BLaER1 (cell line): ENCODE measurements around the gene DCTD.

Experiments used
- H3K27ac ChIP-seq: shearing (Covaris generic); formaldehyde crosslinking; 2 replicates; pipeline ENCODE4 v1.8.1; 2022
- H3K27me3 ChIP-seq: shearing (Covaris generic); formaldehyde crosslinking; 2 replicates; pipeline ENCODE4 v1.8.1; 2022
- H3K36me3 ChIP-seq: shearing (Covaris generic); formaldehyde crosslinking; 2 replicates; pipeline ENCODE4 v1.8.1; 2022
- H3K4me1 ChIP-seq: shearing (Covaris generic); formaldehyde crosslinking; 2 replicates; pipeline ENCODE4 v1.8.1; 2022
- H3K4me2 ChIP-seq: shearing (Covaris generic); formaldehyde crosslinking; 2 replicates; pipeline ENCODE4 v1.8.1; 2022
- H3K4me3 ChIP-seq: shearing (Covaris generic); formaldehyde crosslinking; 2 replicates; pipeline ENCODE4 v1.8.1; 2022
- H3K9ac ChIP-seq: shearing (Covaris generic); formaldehyde crosslinking; 2 replicates; pipeline ENCODE4 v1.8.1; 2022
- H3K9me3 ChIP-seq: shearing (Covaris generic); formaldehyde crosslinking; 2 replicates; pipeline ENCODE4 v1.8.1; 2022
- H4K20me1 ChIP-seq: shearing (Covaris generic); formaldehyde crosslinking; 2 replicates; pipeline ENCODE4 v1.8.1; 2022
- Cebpa-rat ChIP-seq: shearing (Covaris generic); IDR thresholded peaks from 2 replicates; pipeline ENCODE4 v1.8.1; 2022

Gene DCTD

GRCh38 chr4:182875453-182876405, 41.5 kb downstream of the DCTD start:
- peaks cover 30% of the 10 kb centered on the region for H3K4me1 ChIP-seq
- peak overlapping the region; percentile 78 for H3K4me2 ChIP-seq
- TF ChIP-seq Cebpa-rat, result no peak
- no peaks in the 10 kb centered on the region for H3K27me3 ChIP-seq
- H3K27ac ChIP-seq, result no peak overlapping the region
- H3K36me3 ChIP-seq, result peaks cover 5% of the 10 kb centered on the region; the same call in 1 of the 2 replicates
- H3K9ac ChIP-seq, result no peak overlapping the region
- no peak overlapping the region for H3K4me3 ChIP-seq
- no peaks in the 10 kb centered on the region for H4K20me1 ChIP-seq
- no peaks in the 10 kb centered on the region for H3K9me3 ChIP-seq

- H3K27me3 ChIP-seq, result no peaks in the 10 kb centered on the region
- H3K36me3 ChIP-seq, result no peaks in the 10 kb centered on the region
- H3K27ac ChIP-seq, result no peak overlapping the region
- TF ChIP-seq Cebpa-rat, result no peak
- H4K20me1 ChIP-seq, result no peaks in the 10 kb centered on the region
- peaks cover 30% of the 10 kb centered on the region for H3K4me1 ChIP-seq
- peak overlapping the region; percentile 78 for H3K4me2 ChIP-seq
- H3K4me3 ChIP-seq, result no peak overlapping the region
- H3K9ac ChIP-seq, result no peak overlapping the region
- H3K9me3 ChIP-seq, result no peaks in the 10 kb centered on the region
These were observed 42.3 kb downstream of the DCTD start for GRCh38 chr4:182874797-182875345.

- H3K9me3 ChIP-seq, result no peaks in the 10 kb centered on the region
- no peak for TF ChIP-seq Cebpa-rat
- H3K27ac ChIP-seq, result no peak overlapping the region; the same call in 1 of the 2 replicates
- no peaks in the 10 kb centered on the region for H4K20me1 ChIP-seq
- H3K4me3 ChIP-seq, result 0 out of 2 replicates have a peak overlapping the region, but pooled peaks have one; percentile 8
- H3K9ac ChIP-seq, result no peak overlapping the region; the same call in 1 of the 2 replicates
- H3K4me1 ChIP-seq, result peaks cover 30% of the 10 kb centered on the region
- H3K27me3 ChIP-seq, result no peaks in the 10 kb centered on the region
- H3K4me2 ChIP-seq, result peak overlapping the region; percentile 78
- no peaks in the 10 kb centered on the region for H3K36me3 ChIP-seq
These were observed 42.9 kb downstream of the DCTD start for GRCh38 chr4:182874304-182874751.

- H3K9me3 ChIP-seq, result no peaks in the 10 kb centered on the region
- no peak overlapping the region; the same call in 1 of the 2 replicates for H3K27ac ChIP-seq
- peak overlapping the region; percentile 78 for H3K4me2 ChIP-seq
- no peaks in the 10 kb centered on the region for H4K20me1 ChIP-seq
- H3K4me3 ChIP-seq, result 0 out of 2 replicates have a peak overlapping the region, but pooled peaks have one; percentile 8
- no peaks in the 10 kb centered on the region for H3K27me3 ChIP-seq
- no peak overlapping the region; the same call in 1 of the 2 replicates for H3K9ac ChIP-seq
- no peaks in the 10 kb centered on the region for H3K36me3 ChIP-seq
- TF ChIP-seq Cebpa-rat, result no peak
- peaks cover 30% of the 10 kb centered on the region for H3K4me1 ChIP-seq
These were observed 43.5 kb downstream of the DCTD start for GRCh38 chr4:182873726-182874125.

- no peak overlapping the region for H3K9ac ChIP-seq
- no peaks in the 10 kb centered on the region for H3K9me3 ChIP-seq
- H3K27ac ChIP-seq, result no peak overlapping the region
- H3K4me1 ChIP-seq, result peaks cover 30% of the 10 kb centered on the region
- no peaks in the 10 kb centered on the region for H3K36me3 ChIP-seq
- peak overlapping the region; percentile 78 for H3K4me2 ChIP-seq
- H4K20me1 ChIP-seq, result no peaks in the 10 kb centered on the region
- H3K27me3 ChIP-seq, result no peaks in the 10 kb centered on the region
- no peak overlapping the region for H3K4me3 ChIP-seq
- TF ChIP-seq Cebpa-rat, result no peak
These were observed 43.9 kb downstream of the DCTD start for GRCh38 chr4:182873289-182873688.

GRCh38 chr4:182872886-182873285, 44.3 kb downstream of the DCTD start:
- no peak overlapping the region for H3K27ac ChIP-seq
- H3K27me3 ChIP-seq, result no peaks in the 10 kb centered on the region
- no peaks in the 10 kb centered on the region for H3K9me3 ChIP-seq
- no peak overlapping the region for H3K4me2 ChIP-seq
- H3K4me1 ChIP-seq, result peaks cover 30% of the 10 kb centered on the region
- TF ChIP-seq Cebpa-rat, result no peak
- H3K9ac ChIP-seq, result no peak overlapping the region
- no peaks in the 10 kb centered on the region for H4K20me1 ChIP-seq
- no peak overlapping the region for H3K4me3 ChIP-seq
- H3K36me3 ChIP-seq, result no peaks in the 10 kb centered on the region

GRCh38 chr4:182871616-182872015, 45.6 kb downstream of the DCTD start:
- Histone ChIP-seq H3K4me3 (no peak overlapping the region), H3K36me3 (no peaks in the 10 kb centered on the region), H3K9ac (no peak overlapping the region), H3K9me3 (no peaks in the 10 kb centered on the region), H3K27me3 (no peaks in the 10 kb centered on the region), H3K4me1 (peaks cover 36% of the 10 kb centered on the region), H3K27ac (no peak overlapping the region), H4K20me1 (no peaks in the 10 kb centered on the region), H3K4me2 (no peak overlapping the region)
- no peak for TF ChIP-seq Cebpa-rat

- no peak overlapping the region for H3K4me3 ChIP-seq
- peaks cover 44% of the 10 kb centered on the region for H3K4me1 ChIP-seq
- no peak overlapping the region for H3K9ac ChIP-seq
- H3K4me2 ChIP-seq, result no peak overlapping the region
- no peak overlapping the region for H3K27ac ChIP-seq
- H3K36me3 ChIP-seq, result no peaks in the 10 kb centered on the region
- no peaks in the 10 kb centered on the region for H3K9me3 ChIP-seq
- no peaks in the 10 kb centered on the region for H4K20me1 ChIP-seq
- TF ChIP-seq Cebpa-rat, result no peak
- H3K27me3 ChIP-seq, result no peaks in the 10 kb centered on the region
These were observed 47.5 kb downstream of the DCTD start for GRCh38 chr4:182869697-182870096.

GRCh38 chr4:182866746-182867145, 50.4 kb downstream of the DCTD start:
- H3K4me2 ChIP-seq, result no peak overlapping the region
- H3K9ac ChIP-seq, result no peak overlapping the region
- no peak overlapping the region for H3K4me3 ChIP-seq
- no peaks in the 10 kb centered on the region for H3K36me3 ChIP-seq
- no peaks in the 10 kb centered on the region for H3K9me3 ChIP-seq
- H3K4me1 ChIP-seq, result peaks cover 55% of the 10 kb centered on the region
- no peak for TF ChIP-seq Cebpa-rat
- no peaks in the 10 kb centered on the region for H3K27me3 ChIP-seq
- H3K27ac ChIP-seq, result no peak overlapping the region
- no peaks in the 10 kb centered on the region for H4K20me1 ChIP-seq

GRCh38 chr4:182863501-182863900, 53.7 kb downstream of the DCTD start:
- Histone ChIP-seq H3K4me1 (peaks cover 59% of the 10 kb centered on the region), H3K36me3 (no peaks in the 10 kb centered on the region), H3K27me3 (no peaks in the 10 kb centered on the region), H3K4me3 (no peak overlapping the region), H3K9ac (no peak overlapping the region), H3K9me3 (no peaks in the 10 kb centered on the region), H3K27ac (no peak overlapping the region), H4K20me1 (no peaks in the 10 kb centered on the region), H3K4me2 (peak overlapping the region; percentile 69)
- TF ChIP-seq Cebpa-rat, result no peak
